Measurements from ENCODE around the gene ACSL1.
"Not testable (repeated sequence)": the region's sequence is repeated elsewhere in the genome, so short reads cannot be mapped to it uniquely, and the experiment has no call there.

ACSL1 gene

DNA sequence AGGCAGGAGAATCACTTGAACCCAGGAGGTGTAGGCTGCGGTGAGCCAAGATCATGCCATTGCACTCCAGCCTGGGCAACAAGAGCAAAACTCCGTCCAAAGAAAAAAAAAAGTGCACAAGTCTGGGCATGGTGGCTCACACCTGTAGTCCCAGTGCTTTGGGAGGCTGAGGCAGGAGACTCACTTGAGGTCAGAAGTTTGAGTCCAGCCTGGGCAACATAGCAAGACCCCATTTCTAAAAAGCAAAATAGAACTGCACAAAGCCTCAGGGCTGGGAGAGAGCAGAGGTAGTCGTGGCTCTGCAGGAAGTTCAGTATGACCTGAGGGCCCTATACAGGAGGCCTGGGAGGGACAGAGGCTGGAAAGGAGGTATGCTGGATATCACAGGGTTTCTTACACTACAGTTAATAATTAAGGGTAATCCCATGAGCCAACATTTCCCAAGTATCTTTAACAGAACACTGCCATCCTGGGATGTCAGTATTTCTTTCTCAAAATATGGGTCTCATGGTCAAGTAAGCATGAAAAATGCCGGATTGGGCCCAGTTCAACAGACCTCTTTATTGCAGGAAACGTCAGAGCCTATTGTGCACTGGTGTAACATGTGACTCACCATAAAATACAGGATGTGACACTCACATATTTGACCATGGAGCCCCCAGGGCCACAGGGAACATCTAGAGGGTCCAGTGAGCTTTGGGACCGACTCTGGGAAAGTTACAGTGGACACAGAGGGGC is 37.8 kb downstream of the ACSL1 start:
- DNase-seq = no peak

DNA sequence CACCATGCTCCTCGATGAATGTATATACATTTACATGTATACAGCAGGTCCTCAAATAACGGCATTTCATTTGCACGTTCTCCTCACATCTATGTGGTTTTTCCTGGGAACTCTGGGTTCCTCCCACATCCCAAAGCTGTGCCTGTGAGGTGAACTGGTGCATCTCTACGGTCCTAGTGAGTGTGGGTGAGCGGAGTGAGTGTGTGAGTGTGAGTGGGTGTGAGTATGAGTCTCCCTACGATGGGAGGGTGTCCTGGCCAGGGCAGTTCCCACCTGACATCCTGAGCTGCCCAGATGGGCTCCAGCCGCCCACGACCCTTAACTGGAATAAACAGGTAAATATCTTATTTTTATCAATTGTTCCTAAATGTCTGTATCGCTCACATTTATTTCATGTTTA is 40.0 kb downstream of the ACSL1 start:
- no peak for DNase-seq

DNA sequence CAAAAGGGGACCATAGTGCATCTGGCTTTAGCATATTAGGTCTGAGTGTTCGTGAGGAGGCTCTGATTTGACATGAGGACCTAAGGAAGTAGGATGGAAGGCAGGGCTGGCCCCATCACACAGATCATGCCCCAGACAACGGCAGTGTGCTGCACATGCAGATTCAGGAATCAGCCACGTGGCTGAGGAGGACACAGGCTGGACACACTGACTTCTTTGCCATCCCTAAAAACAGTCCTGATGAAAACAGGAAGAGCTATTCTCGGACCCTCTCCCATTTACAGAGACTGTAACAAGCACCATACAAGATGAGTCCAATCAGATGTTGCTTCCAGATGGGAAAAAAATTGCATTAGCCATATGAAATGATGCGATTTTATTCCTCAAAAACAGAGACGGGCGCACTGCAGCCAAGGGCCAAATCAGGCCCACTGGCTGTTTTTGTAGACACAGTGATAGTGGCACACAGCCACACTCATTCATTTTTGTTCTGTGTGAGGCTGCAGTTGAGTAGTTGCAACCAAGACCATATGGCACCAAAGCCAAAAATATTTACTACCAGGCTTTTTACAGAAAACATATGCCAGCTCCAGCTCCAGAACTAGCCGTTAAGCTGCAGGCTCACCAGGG is 41.0 kb downstream of the ACSL1 start:
- DNase-seq = no peak

DNA sequence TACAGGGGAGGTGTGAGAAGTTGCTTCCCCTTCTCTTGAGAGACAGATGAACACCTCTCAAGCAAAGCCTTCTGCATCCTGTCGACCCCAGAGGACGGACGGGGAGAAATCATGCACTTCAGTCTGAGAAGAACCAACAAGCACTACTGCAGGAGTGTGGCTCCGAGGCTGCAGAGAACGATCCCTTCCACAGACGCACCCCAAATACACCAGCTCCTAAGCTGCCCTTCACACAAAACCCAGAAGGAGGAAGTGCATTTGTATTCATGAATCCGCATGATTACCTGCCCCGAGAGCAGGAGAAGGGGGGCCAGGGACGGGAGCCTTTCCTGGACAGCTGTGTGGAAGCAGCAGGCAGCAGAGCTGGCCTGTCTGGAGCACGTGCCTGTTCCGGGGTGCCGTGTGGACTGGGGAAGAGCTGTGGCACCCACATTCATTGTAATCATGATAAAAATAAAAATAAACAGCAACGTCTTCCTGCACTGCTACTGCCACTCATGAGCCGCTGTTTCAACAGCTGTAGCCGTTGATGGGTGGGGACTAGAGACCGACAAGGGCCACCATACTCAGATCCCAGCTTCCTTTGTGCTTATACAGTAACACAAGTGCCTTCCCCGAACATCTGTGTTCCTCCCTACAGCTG is 42.9 kb downstream of the ACSL1 start:
- DNase-seq = no peak

DNA sequence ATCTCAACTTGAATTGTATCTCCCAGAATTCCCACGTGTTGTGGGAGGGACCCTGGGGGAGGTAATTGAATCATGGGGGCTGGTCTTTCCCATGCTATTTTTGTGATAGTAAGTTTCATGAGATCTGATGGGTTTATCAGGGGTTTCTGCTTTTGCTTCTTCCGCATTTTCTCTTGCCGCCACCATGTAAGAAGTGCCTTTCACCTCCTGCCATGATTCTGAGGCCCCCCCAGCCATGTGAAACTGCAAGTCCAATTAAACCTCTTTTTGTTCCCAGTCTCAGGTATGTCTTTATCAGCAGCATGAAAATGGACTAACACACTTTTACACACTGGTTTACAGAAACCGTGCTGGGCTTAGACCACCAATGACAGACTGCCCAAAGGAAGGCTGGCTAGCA is 46.6 kb downstream of the ACSL1 start:
- DNase-seq = not testable (repeated sequence)

DNA sequence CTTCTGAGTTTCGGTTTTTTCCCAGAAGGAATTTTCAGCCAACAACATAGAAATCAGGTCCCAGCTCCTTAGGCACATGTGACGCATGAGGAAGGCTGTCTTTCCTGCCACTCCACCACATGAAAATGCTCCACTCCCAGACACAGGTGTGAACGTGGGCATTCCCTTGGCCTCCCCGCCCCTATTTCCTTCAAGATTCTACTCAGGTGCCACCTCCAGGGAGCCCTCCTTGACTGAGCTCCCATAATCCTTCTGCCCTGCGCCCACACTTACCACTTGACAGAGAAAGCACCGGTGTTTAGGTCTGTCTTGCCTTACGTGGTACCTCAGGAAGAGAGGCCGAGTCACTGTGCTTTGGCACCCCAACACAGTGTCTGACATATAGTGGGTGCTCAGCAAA is 47.4 kb downstream of the ACSL1 start:
- DNase-seq = no peak

DNA sequence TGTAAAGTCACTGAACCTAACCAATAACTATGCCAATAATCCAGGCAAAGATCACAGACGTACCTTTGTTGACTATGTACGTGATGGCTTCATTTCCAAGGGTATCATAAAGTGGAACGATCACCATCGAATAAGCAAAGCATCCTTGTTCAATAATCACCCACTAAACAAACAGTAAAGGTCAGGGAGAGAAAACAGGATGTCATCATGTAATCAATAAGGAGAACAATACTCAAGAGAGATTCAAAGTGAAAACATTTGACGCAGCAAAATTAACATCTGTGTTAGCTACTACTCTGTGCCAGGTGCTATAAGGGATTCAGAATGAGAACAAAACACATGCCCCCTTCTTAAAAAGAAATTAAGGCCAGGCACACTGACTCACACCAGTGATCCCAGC is 48.9 kb downstream of the ACSL1 start:
- no peak for DNase-seq

DNA sequence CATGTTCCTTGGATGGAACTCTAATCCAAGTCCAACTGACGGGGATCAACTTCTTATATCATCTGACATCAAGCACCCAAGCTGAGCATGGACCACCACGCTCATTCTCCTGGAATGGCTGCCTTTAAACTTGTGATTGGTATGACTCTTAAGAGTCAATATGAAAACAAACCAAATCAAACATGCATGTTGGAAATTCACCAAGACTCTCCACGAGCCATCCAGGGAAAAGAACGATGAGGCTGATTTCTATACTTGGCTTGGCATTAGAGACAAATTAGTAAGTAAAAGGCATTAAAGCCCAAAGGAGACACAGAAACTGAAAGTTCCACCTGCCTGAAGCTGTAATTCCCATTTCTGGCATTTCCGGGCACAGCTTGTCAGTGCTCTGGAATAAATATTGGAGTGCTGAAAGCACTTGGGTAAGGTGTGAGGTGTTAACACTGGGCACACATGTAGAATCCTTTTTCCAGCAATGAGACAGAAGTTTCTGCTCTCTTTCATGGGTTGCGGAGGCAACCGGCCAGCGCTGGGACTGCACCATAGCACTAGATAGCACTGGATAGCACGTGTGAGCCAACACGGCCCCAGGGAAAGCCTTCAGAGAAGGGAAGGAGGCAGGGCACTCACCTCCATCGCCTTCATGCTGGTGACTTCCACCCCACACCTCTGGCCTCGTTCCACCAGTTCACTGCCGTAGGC is 49.8 kb downstream of the ACSL1 start:
- DNase-seq = no peak

DNA sequence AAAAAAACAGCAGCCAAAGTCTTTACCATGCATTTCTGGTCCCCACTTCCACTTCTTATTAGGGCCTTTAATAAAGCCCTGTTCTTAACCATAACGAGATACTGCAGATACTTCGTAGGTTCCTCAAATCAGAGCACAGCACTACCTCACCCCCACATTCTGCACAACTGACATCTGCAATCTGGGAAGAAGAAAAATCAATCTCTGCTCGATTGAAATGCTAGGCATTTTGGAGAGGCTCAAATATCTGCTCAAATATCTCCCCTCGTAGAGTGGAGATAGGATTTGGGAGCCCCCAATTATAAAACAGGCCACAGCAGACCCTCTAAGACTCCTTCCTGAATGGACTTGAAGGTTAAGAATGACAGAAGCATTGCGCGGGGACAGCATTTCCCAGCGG is 51.6 kb downstream of the ACSL1 start:
- DNase-seq = no peak

DNA sequence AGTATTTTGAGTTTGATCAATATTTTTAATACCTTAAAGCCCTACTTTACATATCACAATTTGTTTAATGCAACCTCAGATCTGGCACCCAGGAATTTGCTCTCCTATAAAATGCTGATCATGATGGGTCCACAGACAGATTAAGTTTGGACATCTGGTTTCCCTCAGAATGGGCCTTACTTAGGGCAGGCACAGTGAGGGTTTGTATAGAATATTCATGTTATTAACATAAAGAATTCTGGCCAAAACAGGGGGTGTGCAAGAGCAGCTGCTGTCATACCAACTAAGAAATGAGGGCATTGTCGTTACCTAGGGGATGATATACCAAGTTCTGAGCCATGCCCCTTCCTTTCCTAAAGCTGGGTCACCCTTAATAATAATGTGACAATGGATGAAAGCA is 54.4 kb downstream of the ACSL1 start:
- DNase-seq = no peak

DNA sequence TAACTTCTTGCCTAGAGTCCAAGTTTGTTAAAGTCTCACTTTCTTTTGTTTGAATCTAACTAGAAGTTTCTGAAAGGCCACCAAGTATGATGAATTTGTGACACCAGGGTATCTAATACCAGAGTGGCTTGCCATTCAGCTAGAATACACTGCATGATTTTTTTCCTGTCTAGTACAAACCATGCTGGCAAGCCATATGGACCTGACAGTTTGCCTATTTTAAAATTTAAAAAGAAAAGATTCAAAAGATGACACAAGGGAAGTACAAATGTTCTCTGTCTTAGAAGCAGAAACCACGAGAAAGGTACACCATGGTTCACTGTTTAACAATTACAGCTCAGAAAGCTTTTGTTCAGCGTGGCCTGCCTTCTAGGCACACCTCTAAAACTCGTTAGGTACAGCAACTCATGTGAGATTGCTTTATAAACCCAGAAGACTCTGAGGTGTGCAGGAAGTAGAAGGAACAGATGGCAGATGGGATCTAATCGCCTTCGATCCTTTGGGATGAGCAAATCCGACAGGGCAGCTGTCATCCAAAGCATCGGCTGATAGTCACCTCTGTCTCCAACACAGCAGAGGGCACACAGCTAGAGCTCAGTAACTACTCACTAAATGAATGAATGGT is 56.5 kb downstream of the ACSL1 start:
- no peak for DNase-seq

DNA sequence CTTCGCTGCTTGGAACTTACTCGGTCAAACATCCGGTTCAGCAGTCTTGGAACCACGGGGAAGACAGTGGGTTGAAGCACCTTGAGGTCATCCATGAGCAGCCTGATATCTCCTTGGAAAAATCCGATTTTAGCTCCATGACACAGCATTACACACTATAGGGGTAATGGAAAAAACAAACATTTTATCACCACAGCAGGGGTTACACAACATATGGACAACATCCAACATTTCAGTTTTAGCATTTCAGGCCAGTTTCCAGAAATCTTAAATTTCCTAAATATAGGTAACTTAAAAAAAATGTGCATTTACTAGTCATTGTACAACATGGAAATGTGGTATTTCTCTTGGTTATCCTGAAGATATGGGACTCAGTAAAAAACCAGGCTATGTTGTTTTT is 57.5 kb downstream of the ACSL1 start:
- no peak for DNase-seq

DNA sequence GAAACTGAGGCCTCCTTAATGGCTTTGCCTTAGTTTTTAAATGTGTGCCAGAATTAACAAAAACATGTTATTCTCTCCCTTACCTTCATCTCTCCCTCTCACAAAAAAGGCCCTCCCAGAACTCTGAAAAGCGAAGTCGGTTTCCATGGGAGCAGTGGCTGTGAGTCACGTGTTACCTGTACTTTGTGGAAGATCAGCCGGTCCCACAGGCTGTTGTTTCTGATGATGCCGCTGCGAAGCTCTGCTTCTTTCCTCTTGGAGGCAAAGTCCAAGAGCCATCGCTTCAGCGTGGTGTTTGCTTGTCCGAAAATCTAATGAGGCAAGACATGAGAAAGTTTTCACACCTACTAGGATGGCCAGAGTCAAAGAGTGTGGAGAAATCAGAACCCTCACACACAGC is 59.3 kb downstream of the ACSL1 start:
- DNase-seq = no peak

DNA sequence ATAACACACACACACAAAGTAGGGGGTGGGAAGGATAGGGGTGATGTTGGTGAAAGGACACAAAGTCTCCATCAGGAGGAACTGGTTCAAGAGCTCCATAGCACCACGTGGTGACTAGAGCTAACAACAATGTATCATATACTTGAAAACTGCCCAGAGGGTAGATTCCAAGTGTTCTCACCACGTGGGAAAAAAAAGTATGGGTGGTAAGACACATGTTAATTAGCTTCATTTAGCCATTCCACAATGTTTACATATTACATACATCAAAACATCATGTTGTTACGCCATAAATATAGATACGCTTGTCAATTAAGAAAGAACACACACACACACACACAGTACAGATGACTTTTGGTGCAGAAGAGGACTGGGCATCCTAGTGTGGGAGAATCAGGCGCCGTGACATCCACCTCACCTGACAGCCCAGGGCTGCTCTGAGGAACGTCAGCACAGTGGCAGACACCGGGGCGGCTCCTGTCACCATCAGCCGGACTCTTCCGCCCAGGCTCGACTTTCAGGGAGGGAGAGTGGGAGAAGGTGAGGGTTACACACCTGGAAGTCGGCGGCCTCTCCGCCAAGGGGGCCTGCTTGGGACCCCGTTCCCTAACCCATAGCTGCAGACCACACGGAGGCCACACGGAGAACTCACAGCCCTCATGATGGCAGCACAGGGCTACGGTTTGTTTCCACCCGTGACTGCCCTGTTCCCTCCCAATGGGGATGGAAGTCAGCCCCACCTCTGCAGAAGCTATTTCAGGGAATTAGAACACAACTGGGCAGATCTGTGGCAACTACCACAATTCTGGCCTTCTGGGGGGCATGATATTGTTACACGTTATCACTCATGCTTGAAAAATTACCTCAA is 60.1 kb downstream of the ACSL1 start:
- DNase-seq = no peak

DNA sequence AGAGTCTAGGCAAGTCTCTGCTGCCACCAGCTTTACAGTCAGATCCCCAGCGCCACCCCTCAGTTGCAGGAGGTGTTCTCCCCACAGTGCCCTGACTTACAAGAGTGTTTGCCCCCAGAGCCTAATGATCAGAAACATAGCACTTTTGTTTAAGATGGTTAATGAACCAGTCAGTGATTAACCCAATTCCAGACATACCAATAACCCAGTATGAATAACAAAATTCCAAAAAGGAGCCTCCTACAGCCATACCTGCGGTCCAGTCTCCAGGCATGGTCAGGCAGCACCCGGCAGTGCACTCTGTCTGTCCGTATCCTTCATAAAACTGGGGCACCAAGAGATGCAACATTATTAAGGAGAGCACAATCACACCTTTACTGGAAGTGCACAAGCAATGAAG is 61.2 kb downstream of the ACSL1 start:
- DNase-seq = no peak

DNA sequence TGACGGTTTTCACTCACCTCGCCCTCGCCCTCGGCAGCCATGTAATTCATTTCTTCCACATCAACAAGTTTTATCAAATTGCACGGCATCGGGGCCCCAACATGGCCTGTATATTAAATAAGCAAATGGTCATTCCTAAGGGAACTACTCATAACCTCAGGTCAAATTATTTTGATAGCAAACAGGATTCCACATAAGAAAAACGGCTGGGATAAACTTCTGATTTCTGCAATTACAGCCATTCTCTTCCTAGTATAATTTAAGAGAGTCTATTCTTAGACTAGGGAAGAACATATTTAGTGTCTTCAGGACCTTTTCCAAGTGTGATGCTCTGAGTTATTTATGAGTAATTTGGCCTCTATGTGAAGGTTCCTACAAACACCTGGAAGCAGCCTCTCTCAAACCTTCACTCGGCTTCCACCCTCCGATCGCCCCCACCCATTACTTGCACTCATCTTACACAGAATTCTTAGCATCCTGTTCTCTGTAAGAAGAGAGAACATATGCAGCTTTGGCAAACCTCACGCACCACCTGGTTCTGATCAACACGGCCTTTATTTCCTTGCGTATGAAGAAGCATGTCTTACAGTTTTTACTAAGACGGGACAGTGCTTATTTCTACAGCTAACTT is 62.5 kb downstream of the ACSL1 start:
- peak; percentile 83 for DNase-seq

DNA sequence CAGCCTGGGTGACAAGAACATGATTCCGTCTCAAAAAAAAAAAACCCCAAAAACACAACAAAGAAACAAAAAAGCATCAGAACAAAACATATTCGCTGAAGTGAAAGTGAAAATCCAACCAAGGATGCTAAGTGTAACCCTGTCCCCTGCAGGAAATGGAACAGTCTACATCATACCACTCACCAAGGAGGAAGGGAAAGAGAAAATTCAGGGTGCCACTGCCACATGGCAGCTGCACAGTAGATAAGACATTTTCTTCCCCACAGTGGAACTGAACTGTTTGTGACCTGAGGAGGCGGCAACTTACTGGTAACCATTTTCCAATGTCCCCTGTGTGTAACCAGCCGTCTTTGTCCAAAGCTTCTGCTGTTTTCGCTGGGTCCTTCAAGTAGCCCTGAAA is 63.7 kb downstream of the ACSL1 start:
- no peak for DNase-seq

DNA sequence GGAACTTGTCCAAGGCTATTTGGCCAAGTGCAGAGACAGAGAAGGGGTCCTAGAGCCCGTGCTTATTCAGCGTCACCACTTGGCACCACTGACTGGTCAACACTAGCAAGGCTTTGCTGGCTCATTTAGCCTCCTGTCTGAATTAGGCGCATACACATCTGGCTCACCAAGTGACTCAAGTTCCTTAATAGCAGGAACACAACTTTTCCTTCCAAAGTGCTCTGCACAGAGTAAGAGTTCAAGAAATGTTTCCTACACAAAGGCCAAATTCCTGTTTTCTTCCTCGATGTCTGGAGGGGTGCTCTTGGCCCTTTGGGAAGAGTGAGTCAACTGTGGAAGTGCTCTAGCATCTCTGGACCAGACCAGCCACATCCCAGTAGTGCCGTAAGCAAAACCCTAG is 65.1 kb downstream of the ACSL1 start:
- no peak for DNase-seq

DNA sequence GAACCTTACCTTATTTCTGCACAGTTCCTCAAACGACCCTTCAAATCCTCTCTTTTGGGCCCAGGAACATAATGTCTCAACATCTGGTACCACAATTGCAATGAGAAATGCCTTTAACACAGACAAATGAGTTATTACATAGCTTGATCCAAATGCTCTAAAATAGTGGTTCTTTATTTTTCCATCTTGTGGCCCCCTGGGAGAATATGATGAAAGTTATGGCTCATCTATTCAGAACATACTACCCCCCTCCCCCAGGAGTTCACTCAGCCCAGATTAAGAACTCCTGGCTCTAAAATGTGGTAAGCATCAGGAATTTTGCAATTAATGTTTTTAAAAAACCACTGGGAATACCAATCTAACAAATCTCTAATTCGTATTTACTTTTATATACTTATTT is 68.0 kb downstream of the ACSL1 start:
- DNase-seq = no peak

DNA sequence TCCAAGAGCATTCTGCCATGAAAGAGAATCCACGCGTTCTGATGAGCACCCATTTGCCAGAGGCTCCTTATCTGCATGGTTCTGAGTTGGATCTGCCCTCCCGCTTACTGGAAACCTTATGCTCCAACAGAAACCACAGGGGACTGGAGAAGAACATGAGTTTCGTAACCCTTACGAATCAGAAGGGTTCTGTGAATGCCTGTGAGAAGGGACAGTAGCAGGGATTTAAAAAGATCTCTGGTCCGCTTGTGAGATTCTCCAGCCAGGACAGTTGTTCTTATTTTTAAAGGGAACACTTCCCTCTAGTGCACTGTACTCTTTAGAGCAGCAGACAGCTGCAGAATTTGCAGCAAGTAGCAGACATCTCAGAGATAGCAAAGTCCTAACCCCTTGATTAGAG is 69.4 kb downstream of the ACSL1 start:
- DNase-seq = no peak

DNA sequence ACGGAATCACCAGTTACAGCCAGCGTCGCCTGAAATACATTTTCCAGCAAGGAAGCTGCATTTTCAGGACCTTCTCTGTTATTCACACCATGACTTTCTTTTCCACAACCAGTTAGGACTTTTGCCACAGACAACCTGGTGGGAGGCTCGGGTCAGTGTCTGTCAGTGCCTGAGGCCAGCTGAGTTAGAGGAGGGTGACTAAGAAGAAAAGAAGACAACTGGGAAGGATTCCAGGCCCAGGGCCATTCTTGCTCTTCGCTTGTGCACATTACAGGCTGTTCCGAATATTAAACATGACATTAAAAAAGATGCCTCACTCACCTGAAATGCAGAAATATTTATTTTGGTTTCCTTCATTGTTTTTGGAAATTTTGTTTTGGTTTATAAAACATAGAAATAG is 70.5 kb downstream of the ACSL1 start:
- no peak for DNase-seq
